ENCODE results near the gene PPP4R3B. TPM values are rescaled to one million over a fixed set of nuclear protein-coding genes. Genes with fewer than 3 reads are reported as not detected.

Gene PPP4R3B
- total and polyA plus RNA-seq, 2 of the 8 experiments (the other 6 are each of a cell fraction or from before 2014, with no cell fraction given): 8.5 to 39.1 TPM

GRCh38 chr2:55556809-55557208, 60.6 kb downstream of the PPP4R3B start (continued):
- TF ChIP-seq, protein P1, sequence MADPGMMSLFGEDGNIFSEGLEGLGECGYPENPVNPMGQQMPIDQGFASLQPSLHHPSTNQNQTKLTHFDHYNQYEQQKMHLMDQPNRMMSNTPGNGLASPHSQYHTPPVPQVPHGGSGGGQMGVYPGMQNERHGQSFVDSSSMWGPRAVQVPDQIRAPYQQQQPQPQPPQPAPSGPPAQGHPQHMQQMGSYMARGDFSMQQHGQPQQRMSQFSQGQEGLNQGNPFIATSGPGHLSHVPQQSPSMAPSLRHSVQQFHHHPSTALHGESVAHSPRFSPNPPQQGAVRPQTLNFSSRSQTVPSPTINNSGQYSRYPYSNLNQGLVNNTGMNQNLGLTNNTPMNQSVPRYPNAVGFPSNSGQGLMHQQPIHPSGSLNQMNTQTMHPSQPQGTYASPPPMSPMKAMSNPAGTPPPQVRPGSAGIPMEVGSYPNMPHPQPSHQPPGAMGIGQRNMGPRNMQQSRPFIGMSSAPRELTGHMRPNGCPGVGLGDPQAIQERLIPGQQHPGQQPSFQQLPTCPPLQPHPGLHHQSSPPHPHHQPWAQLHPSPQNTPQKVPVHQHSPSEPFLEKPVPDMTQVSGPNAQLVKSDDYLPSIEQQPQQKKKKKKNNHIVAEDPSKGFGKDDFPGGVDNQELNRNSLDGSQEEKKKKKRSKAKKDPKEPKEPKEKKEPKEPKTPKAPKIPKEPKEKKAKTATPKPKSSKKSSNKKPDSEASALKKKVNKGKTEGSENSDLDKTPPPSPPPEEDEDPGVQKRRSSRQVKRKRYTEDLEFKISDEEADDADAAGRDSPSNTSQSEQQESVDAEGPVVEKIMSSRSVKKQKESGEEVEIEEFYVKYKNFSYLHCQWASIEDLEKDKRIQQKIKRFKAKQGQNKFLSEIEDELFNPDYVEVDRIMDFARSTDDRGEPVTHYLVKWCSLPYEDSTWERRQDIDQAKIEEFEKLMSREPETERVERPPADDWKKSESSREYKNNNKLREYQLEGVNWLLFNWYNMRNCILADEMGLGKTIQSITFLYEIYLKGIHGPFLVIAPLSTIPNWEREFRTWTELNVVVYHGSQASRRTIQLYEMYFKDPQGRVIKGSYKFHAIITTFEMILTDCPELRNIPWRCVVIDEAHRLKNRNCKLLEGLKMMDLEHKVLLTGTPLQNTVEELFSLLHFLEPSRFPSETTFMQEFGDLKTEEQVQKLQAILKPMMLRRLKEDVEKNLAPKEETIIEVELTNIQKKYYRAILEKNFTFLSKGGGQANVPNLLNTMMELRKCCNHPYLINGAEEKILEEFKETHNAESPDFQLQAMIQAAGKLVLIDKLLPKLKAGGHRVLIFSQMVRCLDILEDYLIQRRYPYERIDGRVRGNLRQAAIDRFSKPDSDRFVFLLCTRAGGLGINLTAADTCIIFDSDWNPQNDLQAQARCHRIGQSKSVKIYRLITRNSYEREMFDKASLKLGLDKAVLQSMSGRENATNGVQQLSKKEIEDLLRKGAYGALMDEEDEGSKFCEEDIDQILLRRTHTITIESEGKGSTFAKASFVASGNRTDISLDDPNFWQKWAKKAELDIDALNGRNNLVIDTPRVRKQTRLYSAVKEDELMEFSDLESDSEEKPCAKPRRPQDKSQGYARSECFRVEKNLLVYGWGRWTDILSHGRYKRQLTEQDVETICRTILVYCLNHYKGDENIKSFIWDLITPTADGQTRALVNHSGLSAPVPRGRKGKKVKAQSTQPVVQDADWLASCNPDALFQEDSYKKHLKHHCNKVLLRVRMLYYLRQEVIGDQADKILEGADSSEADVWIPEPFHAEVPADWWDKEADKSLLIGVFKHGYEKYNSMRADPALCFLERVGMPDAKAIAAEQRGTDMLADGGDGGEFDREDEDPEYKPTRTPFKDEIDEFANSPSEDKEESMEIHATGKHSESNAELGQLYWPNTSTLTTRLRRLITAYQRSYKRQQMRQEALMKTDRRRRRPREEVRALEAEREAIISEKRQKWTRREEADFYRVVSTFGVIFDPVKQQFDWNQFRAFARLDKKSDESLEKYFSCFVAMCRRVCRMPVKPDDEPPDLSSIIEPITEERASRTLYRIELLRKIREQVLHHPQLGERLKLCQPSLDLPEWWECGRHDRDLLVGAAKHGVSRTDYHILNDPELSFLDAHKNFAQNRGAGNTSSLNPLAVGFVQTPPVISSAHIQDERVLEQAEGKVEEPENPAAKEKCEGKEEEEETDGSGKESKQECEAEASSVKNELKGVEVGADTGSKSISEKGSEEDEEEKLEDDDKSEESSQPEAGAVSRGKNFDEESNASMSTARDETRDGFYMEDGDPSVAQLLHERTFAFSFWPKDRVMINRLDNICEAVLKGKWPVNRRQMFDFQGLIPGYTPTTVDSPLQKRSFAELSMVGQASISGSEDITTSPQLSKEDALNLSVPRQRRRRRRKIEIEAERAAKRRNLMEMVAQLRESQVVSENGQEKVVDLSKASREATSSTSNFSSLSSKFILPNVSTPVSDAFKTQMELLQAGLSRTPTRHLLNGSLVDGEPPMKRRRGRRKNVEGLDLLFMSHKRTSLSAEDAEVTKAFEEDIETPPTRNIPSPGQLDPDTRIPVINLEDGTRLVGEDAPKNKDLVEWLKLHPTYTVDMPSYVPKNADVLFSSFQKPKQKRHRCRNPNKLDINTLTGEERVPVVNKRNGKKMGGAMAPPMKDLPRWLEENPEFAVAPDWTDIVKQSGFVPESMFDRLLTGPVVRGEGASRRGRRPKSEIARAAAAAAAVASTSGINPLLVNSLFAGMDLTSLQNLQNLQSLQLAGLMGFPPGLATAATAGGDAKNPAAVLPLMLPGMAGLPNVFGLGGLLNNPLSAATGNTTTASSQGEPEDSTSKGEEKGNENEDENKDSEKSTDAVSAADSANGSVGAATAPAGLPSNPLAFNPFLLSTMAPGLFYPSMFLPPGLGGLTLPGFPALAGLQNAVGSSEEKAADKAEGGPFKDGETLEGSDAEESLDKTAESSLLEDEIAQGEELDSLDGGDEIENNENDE (IDR thresholded peaks at IDR 0.05; ENCODE audit: insufficient replicate concordance, low read length): no peak
- TF ChIP-seq SIRT6 (IDR thresholded peaks at IDR 0.05; ENCODE audit: low read length): no peak
- no peak for TF ChIP-seq GTF2F1 (IDR thresholded peaks at IDR 0.05; ENCODE audit: borderline replicate concordance, low read depth, low read length)
- TF ChIP-seq JUN (IDR thresholded peaks at IDR 0.05; ENCODE audit: low read depth, low read length): no peak
- TF ChIP-seq RNF2 (IDR thresholded peaks at IDR 0.05; ENCODE audit: borderline replicate concordance, low read depth, low read length, missing control alignments, poor library complexity, severe bottlenecking): no peak
- TF ChIP-seq CREB1 (IDR thresholded peaks at IDR 0.05): no peak
- no peak for TF ChIP-seq CHD2 (IDR thresholded peaks at IDR 0.05; ENCODE audit: low read length)
- no peak for TF ChIP-seq KDM4A (IDR thresholded peaks at IDR 0.05; ENCODE audit: low read depth, low read length, severe bottlenecking)
- TF ChIP-seq NANOG (IDR thresholded peaks at IDR 0.05; ENCODE audit: insufficient read depth, low read depth, low read length, poor library complexity, severe bottlenecking): no peak
- TF ChIP-seq SUZ12 (IDR thresholded peaks at IDR 0.05; ENCODE audit: low read length): no peak
- TF ChIP-seq TBP (IDR thresholded peaks at IDR 0.05; ENCODE audit: low read depth, low read length): no peak
- no peak for TF ChIP-seq HDAC2 (IDR thresholded peaks at IDR 0.05; ENCODE audit: borderline replicate concordance in 1 of 2, low read depth in 2 of 2, low read length in 2 of 2)
